Measurements from ENCODE around the gene CUX1.

- no peak for TF ChIP-seq POLR2AphosphoS5 (IDR thresholded peaks at IDR 0.05)
- TF ChIP-seq POLR2A (IDR thresholded peaks at IDR 0.05), result no peak
- no peak for TF ChIP-seq CTCF (IDR thresholded peaks at IDR 0.05)
- no peak for TF ChIP-seq EP300 (IDR thresholded peaks at IDR 0.05)
Measured at GRCh38 chr7:102089175-102090098, 272.0 kb downstream of the CUX1 start.

All from suprapubic skin (tissue), 4 donors.